Measurements from ENCODE around the gene CYB561D1. TPM values are rescaled to one million over a fixed set of nuclear protein-coding genes. Genes with fewer than 3 reads are reported as not detected.

Gene CYB561D1
- total and polyA plus RNA-seq, 2 of the 8 experiments (the other 6 are each of a cell fraction or from before 2014, with no cell fraction given) = 3.6 to 3.8 TPM

GRCh38 chr1:109466125-109466451, 27.8 kb upstream of the CYB561D1 start:
- DNase-seq (ENCODE audit: low read depth in 1 of 2, low spot score in 2 of 2) (no peak), FAIRE-seq (no peak)
- Histone ChIP-seq H4K8ac (ENCODE audit: extremely low read depth, insufficient read depth, low read length) (no peak overlapping the region), H3K79me1 (ENCODE audit: low read depth, low read length) (no peaks in the 10 kb centered on the region), H4K91ac (replicated peaks; ENCODE audit: insufficient read length, low read length) (no peak overlapping the region), H3K56ac (replicated peaks; ENCODE audit: insufficient read length, low read depth, low read length) (no peak overlapping the region), H3K36me3 (ENCODE audit: control insufficient read depth in 2 of 4, insufficient read depth in 4 of 4, low read length in 3 of 4) (no peaks in the 10 kb centered on the region), H2BK5ac (ENCODE audit: low read depth, low read length) (no peak overlapping the region), H2BK120ac (replicated peaks; ENCODE audit: low read depth, low read length) (no peak overlapping the region), H3K4ac (replicated peaks; ENCODE audit: insufficient read length, low read depth, low read length) (no peak overlapping the region), H2AK5ac (ENCODE audit: low read depth, low read length) (no peak overlapping the region), H3K9ac (replicated peaks in 1 of 4; ENCODE audit: extremely low read depth in 1 of 4, low read depth in 3 of 4, low read length in 3 of 4) (no peak overlapping the region), H2AFZ (ENCODE audit: low read length) (peak overlapping the region; percentile 65), H2BK15ac (ENCODE audit: low read length) (no peak overlapping the region), H3K18ac (ENCODE audit: extremely low read depth, low read length) (peak overlapping the region; percentile 56; the same call in 1 of the 2 replicates), H3K4me1 (replicated peaks in 1 of 4; ENCODE audit: control insufficient read depth in 3 of 4, insufficient read depth in 4 of 4, low read length in 3 of 4) (peaks cover 0 to 8% (median 1%) of the 10 kb centered on the region in 4 experiments; a peak in 5 of 7 replicates), H3K79me2 (ENCODE audit: control insufficient read depth in 1 of 2, insufficient read depth in 2 of 2, low read length in 2 of 2) (no peaks in the 10 kb centered on the region), H2BK20ac (ENCODE audit: low read length) (no peak overlapping the region), H3K23ac (ENCODE audit: insufficient read length) (no peak overlapping the region), H3K9me3 (ENCODE audit: insufficient read depth in 2 of 2, low read depth in 1 of 2, low read length in 1 of 2) (no peaks in the 10 kb centered on the region), H3K27me3 (replicated peaks in 1 of 4; ENCODE audit: control insufficient read depth in 3 of 4, extremely low read depth in 1 of 4, insufficient read depth in 3 of 4, low read length in 3 of 4) (peaks cover 4 to 52% (median 40%) of the 10 kb centered on the region in 4 experiments), H3K23me2 (ENCODE audit: low read depth, low read length) (peaks cover 8% of the 10 kb centered on the region; the same call in 1 of the 2 replicates), H3K4me3 (ENCODE audit: extremely low read depth in 1 of 4, insufficient read depth in 2 of 4, low read depth in 3 of 4, low read length in 4 of 4) (peak overlapping the region; percentile 61 to 80 (median 64)), H3K27ac (ENCODE audit: low read depth, low read length) (no peak overlapping the region), H3K4me2 (ENCODE audit: insufficient read depth in 1 of 2, low read depth in 2 of 2, low read length in 2 of 2) (peak overlapping the region; percentile 88 to 94), H3K14ac (ENCODE audit: insufficient read length) (no peak overlapping the region), H4K20me1 (replicated peaks in 1 of 2; ENCODE audit: control insufficient read depth in 1 of 2, insufficient read depth in 2 of 2, low read length in 2 of 2) (no peaks in the 10 kb centered on the region), H4K5ac (ENCODE audit: insufficient read length, low read depth, low read length) (no peak overlapping the region), H2BK12ac (ENCODE audit: low read depth, low read length) (no peak overlapping the region)
- no peak for TF ChIP-seq MAFK (IDR thresholded peaks at IDR 0.05; ENCODE audit: low read depth, low read length)
- no peak for TF ChIP-seq SIX5 (IDR thresholded peaks at IDR 0.05; ENCODE audit: low read depth, low read length)
- no peak for TF ChIP-seq MAX (IDR thresholded peaks at IDR 0.05)
- no peak for TF ChIP-seq SP1 (IDR thresholded peaks at IDR 0.05; ENCODE audit: low read depth, low read length)
- no peak for TF ChIP-seq JUND (IDR thresholded peaks at IDR 0.05; ENCODE audit: low read length)
- no peak for TF ChIP-seq CREB1 (IDR thresholded peaks at IDR 0.05)
- TF ChIP-seq CHD2 (IDR thresholded peaks at IDR 0.05; ENCODE audit: low read length) = no peak
- no peak for TF ChIP-seq GTF2F1 (IDR thresholded peaks at IDR 0.05; ENCODE audit: borderline replicate concordance, low read depth, low read length)
- ChIA-PET CTCF (ENCODE audit: partially characterized antibody) (interaction anchor here (1.6 kb wide), 1 partner anchor 66 kb away, joined by 6 read pairs; no protein-coding TSS in a partner anchor), POLR2A (ENCODE audit: partially characterized antibody) (no interaction called here)
- WGBS, 2 experiments (ENCODE audit: extremely low coverage in 1 of 2, insufficient coverage in 1 of 2, insufficient read length in 1 of 2, insufficient replicate concordance in 2 of 2, low coverage in 1 of 2, low lambda C conversion rate in 2 of 2, missing lambda C conversion rate in 1 of 2) = 11% methylated on average over 21 of the region's 24 CpGs; no CpG with 5 or more reads in 1 of the 2 experiments

Measured in H1 (cell line).